HG03575 (cell line): ENCODE results near the gene UBE2Q2.
"Not testable (repeated sequence)": the region's sequence is repeated elsewhere in the genome, so short reads cannot be mapped to it uniquely, and the experiment has no call there.

Source experiments
- ATAC-seq: cut with Tn5 transposase; IDR thresholded peaks from one replicate; pipeline ENCODE4 v1.9.1; 2021; ENCODE audit not compliant: unreplicated experiment, insufficient number of reproducible peaks, low FRiP score; ENCODE audit errors: extremely low read depth

The UBE2Q2 gene

DNA sequence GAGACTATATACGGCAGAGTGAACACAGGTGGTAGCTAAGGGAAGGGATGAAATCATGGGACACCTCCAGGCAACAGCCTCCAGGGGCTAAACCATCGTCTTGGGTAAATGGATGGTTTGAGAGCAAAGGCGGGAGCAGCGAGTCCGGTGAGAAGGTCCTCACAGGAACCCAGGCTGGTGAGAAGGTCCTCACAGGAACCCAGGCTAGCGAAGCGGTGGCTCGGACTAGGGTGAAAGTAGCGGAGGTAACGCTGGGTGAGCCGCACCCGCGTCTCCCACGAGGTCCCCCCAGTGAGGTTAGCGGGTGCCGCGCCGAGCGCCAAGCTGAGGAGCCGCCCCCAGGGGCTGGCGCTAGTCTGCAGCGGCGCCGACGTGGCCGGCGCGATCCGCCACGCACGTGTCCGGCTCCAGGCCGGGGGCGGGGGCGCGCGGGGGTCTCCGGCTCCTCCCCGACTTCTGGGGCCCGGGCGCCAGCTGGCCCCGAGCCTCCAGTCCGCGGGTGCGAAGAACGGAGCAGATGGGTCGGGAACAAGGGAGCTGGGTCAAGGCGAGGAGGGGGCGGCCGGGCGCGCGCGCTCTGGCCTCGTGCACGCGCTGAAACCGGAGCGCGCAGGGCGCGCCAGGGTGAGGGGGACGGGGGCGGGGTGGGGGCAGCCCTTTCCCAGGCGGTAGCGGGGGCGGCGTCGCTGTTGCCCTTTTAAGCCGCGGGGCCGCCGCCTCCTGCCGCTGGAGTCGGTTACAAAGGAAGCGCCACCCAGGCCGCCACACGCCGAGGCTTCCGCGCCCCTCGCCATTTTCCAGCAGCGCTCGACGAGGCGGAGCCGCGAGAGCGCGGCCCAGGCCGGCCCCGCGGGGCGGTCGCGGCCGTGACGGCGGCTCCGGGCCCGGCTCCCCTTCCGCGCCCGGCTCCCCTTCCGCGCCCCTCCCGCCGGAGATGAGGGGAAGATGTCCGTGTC, at the start of gene UBE2Q2:
TSS of gene UBE2Q2 (plus strand) at position 726 of the 956 bp plus-strand sequence. CDS start at position 946, 220 bp downstream.
- ATAC-seq, result no peak

DNA sequence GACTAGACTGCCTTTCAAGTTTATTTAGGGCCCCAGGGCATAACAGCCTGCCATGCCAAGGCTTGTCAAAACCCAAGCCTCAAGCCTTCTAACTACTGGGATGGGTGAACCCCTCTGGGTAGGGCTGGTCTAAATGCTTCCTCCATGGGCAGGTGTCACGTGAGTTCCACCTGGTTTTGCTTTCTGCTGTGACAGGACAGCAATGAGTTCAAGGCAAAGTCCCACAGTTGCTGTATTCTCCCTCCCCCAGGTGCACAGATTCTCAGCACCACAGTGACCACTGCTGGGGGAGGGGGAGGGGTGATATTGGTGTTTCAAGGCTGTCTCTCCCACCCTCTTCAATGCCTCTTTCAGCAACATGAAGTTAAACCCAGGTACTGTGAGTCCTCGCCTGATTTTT, 46.9 kb upstream of the UBE2Q2 start:
- no peak for ATAC-seq

DNA sequence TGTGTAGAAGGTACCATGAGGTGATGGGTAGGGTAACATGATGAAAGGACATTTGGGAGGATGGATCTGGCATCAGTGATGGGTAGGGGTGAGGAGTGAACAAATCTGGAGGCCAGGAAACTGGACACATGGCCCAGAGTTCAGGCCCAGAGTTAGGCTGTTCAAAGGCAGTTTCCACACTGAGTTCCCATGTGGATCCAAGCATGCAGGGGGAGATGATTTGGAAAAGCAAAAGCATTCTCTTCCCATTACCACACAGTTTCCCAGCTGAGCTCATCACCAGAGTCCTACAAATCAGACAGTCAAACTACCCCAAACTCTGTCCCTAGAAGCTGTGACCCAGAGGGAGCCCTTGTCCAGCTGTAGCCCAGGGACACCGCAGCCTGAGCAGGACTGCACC, 46.1 kb upstream of the UBE2Q2 start:
- ATAC-seq, result not testable (repeated sequence)

DNA sequence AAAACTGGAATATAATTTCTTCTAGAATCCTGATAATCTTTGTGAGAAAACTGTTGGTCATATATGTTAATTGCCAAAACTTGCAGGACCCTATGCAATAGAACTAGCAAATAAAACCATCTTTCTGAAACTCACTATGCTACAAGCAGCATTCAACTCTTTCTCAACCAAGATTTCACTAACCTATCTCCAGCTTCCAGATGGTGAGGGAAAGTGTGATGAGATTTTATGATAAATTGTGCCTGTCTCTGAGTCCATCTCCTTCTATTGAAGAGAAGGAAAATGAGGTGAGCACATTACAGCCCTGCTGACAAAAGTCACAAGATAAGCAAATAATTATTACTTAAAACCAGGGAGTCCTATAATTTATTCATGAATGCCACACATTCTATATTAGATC, 44.1 kb upstream of the UBE2Q2 start:
- no peak for ATAC-seq

DNA sequence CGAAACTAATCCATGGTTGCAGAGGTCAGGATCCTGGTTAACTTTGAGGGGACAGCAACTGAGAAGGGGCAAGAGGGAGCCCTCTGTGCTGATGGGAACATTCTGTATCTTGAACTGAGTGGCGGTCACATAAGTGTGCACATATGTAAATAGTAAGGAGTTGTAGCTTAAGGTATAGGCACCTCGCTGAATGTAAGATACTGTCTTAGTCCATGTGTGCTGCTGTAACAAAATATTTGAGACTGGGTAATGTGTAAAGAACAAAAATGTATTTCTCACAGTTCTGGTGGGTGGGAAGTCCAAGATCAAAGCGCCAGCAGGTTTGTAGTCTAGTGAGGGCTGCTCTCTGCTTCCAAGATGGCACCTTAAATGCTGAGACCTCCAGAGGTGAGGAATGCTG, 42.8 kb upstream of the UBE2Q2 start:
- ATAC-seq, result not testable (repeated sequence)

DNA sequence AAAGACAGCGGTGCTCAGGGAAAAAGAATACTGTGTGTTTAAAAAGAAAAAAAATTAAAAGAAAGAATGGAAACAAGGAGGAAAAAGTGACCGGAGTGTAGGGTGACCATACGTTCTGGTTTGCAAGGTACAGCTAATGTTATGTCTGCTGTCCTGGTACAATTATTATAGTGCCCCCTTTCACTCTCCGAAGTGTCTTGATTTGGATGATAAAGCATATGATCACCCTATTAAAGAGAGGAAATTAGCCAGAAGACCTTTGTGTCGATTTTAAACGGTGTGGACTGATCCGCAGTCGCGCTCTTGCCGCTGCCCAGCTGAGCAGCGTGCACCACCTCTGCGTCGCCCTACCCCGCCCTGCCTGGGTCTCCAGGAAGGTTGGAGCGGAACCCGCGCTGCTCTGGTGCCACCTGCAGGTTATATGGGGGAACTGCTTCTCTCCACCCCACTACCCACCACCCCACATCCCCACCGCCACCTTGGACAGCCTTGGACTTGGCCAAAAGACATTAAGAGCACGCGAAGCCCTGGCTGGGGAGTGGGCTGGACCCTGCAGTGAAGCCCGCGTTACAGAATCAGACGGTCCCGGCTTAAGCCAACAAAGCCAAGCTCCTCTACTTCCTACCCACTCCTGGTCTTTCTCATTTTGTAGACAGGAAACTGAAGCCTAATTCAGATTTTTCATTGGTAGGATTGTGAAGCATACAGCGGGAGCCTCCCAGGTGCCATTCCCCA, 41.2 kb upstream of the UBE2Q2 start:
- ATAC-seq, result no peak

DNA sequence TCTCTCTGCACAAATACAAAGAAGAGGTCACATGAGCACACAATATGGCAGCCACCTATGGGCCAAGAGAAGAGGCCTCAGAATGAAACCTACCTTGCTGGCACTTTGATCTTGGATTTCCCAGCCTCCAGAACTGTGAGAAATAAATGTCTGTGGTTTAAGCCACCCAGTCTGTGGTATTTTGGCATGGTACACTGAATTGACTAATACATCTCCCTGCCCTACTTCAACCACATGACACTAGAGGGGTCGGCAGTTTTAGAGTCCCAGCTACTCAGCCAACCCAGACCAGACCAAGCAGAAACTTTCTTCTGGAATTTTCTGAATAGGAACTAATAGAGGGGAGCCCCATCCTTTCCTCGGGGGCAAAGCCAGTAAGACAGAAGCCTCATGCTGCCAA, 35.8 kb upstream of the UBE2Q2 start:
- not testable (repeated sequence) for ATAC-seq

DNA sequence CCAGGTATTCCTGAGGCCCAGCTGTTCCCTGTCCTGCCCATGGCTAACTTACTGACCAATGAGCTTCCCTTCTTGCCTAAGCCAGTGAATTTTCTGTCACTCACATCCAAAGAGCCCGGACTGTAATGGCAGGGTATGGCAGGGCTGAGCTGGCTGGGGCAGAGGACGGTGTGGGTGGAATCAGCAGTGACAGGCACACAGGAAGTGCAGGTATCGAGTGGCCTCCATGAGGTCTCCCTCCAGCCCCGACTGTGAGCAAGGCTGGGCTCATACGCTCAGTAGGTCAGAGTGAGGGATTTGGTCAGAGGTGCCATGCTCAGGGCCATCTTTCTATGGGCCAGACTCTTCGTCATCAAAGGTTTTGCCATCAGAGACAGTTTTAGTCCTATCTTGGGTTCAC, 35.2 kb upstream of the UBE2Q2 start:
- not testable (repeated sequence) for ATAC-seq

DNA sequence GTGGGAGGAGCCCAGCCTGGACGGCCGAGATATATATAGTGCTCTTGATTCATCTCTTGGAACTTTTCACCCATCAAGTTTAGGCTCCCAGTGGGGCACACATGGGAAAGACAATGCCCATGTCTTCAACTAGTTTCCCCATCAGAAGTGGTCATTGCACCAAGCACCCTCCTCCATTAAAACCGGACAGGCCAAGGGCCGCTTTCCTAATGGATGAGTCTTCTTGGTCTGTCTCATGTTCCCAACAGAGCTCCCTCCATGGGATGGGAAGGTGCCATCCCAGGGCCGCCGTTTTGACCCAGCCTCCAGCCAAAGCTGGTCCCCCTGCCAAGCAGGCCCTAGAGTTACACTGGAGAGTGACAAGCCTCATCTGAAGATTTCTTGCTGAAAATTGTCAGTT, 34.7 kb upstream of the UBE2Q2 start:
- no peak for ATAC-seq

DNA sequence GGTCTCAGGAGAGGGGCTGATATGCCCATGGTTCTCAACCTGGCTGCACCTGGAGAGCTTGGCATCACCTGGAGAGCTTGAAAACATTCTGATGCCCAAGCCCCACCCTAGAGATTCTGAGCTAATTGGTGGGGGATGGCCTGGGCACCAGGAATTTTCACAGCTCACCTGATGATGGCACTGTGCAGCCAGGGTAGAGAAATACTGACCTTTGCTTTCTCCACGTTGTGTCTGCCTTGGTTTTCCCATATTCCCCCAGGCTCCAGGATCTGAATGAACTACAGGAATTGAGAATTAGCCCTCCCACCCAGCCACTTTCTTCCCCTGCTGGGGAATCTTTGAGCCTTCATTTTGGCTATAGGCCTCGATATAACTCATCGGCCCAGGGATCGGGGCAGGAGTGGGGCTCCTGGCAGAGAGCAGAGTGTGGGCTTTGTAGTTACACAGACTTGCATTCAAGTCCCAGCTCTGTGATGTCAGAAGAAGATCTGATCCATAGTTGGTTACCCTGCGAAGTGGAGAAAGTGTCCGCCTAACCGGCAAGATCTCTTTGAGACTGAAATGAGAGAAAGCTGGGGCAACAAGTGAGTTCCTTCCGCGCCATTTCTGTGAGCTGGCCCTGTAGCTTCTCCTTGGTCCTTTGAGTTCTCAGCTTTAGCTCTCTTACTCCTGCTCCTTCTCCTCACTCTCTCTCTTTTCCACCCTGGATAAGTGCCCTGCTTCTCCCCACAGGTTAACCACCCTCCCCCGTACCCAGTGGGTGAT, 33.1 kb upstream of the UBE2Q2 start:
- ATAC-seq, result no peak

DNA sequence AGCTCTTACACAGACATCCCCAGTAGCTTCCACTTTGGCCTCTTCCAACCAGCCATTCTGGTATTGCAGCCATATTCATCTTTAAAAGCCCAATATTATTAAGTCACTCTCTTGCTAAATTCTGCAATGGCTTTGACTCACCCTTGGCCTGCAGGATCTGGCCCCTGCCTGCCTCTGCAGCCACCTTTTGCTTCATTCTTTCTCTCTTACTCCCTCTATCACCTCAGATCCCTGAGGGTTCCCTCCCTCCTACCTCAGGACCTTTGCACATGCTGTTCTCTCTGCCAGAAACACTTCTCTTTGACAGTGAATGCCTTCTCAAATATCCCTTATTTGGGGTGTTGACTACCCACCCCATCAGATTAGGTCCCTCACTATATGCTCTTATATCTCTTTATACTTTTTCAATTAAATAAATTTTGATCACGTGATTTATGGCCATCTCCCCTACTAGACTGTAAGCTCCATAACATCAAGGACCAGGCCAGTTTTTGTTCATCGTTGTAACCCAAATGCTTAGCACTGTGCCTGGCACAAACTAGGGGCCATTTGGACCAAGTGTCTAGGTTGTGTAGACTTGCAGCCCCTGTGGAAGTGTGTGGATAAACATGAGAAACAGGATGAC, 32.3 kb upstream of the UBE2Q2 start:
- ATAC-seq, result no peak

DNA sequence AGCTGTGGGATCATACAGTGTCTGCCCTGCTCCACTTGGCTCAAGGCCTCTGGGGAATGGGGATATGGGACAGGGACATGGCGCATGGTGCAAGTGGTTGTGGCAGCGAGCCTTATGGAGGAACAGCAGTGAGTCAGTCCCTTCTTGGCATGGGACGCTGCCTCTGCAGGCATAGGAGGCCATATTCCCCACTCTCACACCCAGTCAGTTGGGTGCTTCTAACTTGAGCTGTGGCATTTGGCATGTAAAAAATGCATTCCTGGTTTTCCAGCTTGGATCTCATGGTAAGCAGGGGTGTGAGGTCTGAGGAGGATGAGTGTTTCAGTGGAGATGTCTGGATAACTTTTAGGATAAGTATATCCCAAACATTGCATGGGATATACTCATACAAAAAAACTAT, 31.6 kb upstream of the UBE2Q2 start:
- no peak for ATAC-seq

DNA sequence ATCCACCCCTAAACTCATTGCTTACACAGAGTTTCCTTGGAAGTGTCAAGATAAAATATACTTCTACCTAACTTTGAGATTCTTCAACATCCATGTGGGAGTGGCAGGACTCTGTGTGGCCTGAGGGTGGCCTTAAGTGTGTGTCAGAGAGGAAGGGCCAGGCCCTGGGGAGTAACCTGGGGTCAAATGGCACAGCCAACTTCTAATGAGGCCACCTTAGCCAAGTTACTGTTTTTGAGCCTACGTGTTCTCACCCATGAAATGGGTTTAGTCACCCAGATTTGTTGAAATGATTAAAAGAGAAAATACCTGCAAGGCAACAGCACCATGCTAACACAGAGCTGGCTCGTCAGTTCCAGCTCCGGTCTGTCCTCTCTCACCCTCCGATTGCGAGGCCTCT, 28.5 kb upstream of the UBE2Q2 start:
- ATAC-seq, result no peak

DNA sequence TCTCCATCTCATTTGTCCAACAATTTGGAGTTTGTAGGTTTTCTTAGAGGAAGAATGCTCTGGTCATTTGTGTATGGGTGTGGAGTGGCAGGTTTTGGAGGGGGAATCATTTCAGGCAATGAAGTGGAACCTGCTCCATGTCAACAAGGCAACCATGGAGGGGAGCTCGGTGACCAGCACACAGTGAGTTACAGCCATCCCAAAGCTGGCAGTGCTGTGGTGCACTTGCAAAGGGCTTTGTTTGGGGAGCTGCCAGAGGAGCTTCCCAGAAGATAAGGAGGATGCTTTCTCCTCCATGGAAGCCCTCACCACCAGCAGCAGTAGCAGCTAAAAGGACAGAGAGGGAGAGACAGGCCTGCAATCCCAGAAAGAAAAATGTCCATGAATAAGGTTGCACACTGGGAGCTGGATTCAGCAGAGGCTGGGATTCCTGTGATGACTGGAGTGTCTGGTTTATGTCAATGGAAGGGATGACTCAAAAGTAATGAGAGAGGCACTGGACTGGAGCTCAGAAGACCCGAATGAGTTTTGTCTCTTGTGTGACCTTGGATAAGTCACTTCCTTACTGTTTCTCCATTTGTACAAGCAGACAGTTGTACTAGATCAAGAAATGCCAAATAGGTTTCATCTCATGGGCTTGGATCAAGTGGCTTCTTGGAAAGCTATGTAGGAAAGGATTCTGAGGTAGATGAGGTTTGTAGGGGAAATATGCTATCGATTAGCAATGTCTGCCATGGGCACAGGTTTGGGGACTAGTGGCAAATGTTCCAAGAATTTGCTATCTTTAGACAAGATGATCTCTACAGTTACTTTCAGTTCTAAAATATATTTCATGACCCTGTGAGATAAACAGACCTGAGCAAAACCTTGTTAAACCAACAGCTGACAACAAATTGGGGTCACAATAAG, 27.2 kb upstream of the UBE2Q2 start:
- no peak for ATAC-seq

DNA sequence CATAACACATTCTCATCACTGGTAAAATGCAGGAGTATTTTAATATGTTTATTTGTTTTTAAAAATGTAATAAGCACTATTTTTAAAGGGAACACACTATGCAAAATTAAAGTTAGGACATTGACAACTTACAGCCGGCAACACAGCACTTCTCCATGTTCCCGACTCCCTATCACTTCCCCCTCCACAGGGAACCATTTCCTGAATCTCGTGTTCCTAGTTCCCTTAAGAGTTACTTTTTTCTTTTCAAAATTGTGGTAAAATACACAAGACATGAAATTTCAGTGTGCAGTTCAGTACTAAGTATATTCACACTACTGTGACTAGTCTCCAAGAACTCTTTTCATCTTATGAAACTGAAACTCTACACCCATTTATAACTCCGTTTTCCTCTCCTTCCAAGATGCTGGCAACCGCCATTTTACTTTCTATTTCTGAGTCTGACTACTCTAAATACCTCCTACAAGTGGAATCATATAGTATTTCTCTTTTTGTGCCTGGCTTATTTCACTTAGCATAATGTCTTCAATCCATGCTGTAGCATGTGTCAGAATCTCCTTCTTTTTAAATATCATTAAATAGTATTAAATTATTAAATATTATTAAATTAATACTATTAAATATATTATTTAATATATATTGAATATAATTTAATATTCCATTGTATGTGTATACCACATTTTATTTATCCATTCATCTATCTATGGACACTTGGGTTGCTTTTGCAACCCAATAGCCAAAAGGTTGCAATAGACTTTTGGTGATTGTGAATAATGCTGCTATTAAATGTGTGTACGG, 25.9 kb upstream of the UBE2Q2 start:
- ATAC-seq, result no peak

DNA sequence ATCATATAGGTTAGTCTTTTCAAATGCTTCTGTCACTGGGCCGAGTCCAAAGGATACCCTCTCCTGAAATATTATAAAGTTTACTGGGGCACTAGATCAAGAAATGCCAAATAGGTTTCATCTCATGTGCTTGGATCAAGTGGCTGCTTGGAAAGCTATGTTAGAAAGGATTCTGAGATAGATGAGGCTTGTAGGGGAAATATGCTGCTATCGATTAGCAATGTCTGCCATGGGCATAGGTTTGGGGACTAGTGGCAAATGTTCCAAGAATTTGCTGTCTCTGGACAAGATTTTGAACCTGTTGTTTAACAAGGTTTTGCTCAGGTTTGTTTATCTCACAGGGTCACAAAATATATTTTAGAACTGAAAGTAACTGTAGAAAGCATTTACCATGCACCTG, 23.0 kb upstream of the UBE2Q2 start:
- ATAC-seq, result no peak

DNA sequence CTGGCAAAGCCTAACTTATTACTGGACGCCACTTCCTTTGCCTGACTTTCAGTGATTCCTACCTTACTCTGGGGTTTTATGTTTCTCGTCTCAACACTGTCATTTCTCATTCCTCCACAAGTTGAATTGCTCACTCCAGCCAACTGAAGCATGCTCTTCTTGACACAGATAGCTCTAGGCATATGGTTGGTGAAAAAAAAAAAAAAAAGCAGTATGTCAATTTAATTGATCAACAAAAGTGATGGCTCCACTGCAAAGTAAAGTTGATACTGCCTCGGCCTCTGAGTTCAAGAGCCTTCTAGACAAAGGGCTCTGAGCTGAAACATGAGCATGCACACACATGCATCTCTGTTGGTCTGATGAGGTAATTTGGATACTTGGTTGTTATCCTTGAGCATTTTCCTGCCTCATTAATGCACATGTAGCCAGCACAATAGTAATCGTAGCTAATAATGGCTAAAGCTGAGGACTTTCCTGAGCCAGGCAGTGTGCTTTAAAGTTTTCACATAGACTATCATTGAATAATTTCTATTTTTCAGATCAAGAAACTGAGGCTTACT, 21.4 kb upstream of the UBE2Q2 start:
- no peak for ATAC-seq
